Stimulated activated CD8-positive, alpha-beta memory T cell treated with anti-CD3 and anti-CD28 coated beads, Interleukin-12 subunit alpha, Interleukin-12 subunit beta, amount 100 ng/mL, for 24 hours (primary cell): ENCODE results near the gene NHSL1.

ENCODE experiments used
- DNase-seq: peaks from one replicate; pipeline ENCODE4 v3.0.0-alpha.2; 2020; ENCODE audit errors: extremely low read depth

The NHSL1 gene

GRCh38 chr6:138456401-138456790 is 42.9 kb downstream of the NHSL1 start:
- DNase-seq: no peak

DNA sequence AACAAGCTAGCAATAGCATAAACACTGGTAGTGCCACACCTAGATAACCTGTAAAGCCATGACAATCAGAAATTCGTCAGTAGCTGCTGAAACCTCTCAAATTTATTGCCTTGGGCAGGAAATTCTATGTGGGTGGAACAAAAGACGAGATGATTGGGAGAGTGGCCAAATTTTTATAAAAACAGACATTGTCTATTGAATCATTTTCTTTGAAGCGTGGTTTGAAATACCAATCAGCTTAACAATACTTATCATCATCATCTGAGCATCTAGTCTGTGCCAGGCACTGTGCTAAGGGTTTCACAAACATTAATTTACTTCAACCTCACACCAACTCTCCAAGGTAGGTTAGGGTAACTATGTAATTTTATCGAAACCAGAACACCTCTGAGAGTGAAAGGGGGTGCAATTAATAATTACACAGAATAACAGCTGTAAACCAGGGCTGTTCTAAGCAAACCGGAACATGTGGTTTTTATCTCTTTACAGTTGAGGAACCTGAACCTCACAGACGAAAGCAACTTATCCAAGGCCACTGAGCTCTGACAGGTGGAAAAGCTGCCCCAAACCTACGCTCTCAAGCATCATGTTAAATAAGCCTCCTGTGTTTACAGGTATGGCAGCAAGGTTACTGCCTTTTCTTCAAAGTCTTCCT is 43.4 kb downstream of the NHSL1 start:
- no peak for DNase-seq

DNA sequence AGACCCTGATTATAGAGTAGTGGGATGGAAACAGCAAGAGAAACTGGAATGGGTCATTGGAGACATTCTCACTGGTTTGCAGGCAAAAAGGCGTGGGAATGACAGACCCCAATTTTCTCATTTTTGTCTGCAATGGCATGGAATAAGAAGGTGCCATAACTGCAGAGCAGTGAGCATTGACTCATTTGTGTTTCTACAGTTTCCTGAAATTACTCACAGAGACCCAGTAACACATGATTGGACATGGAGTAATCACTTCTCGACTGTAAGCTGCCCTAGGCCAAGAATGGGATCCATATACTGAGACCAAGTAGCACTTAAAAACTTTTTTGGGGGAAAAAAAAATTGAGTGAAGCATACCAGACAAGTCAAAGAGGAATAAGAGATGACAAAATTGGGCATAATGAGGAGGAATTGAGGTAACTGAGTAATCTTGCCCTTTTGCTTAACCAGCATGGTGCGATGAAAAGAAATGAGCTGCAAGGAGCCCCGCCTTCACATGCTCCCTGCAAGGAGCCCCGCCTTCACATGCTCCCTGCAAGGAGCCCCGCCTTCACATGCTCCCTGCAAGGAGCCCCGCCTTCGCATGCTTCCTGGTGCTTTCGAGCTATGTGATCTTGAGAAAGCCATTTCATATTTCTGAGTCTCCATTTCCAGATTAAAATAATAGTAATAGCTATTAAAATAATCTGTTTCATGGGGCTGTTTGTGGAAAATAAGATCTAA is 44.1 kb downstream of the NHSL1 start:
- DNase-seq: peak; percentile 5

DNA sequence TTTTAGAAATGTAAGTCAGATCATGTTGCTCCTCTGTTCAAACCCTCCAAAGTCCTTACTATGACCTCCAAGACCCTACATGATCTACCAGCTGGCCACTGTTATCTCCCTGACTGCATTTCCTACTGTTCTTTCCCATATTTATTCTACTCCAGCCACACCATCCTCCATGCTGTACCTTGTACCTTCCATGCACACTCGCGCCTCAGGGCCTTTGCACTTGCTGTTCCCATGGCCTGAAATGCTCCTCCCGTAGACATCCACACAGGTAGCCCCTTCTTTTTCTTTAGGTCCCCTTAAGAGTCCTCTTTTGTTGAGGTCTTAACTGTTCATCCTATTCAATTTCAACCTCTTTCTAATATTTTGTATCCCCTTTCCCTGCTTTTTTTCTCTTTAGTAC is 48.3 kb downstream of the NHSL1 start:
- DNase-seq: no peak

DNA sequence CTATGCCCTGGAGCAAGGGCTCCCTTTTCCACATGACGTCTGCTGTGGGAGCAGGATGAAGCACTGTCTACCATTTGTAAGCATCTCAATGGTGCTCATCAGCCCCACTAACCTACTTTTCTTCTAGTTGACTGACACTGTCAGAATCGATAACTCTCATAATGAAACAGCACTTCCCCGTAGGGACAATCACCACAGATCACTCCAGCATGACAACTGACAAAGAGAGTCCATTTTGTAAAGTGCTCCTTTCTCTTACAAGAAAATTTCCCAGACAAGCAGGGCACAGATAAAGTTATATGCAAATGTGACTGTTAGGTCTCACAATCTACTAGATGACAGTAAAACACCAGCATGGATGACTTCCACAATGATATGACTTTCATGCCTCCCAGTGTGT is 48.8 kb downstream of the NHSL1 start:
- DNase-seq: no peak

- DNase-seq: no peak
Observed at GRCh38 chr6:138446821-138447220, 52.5 kb downstream of the NHSL1 start.

DNA sequence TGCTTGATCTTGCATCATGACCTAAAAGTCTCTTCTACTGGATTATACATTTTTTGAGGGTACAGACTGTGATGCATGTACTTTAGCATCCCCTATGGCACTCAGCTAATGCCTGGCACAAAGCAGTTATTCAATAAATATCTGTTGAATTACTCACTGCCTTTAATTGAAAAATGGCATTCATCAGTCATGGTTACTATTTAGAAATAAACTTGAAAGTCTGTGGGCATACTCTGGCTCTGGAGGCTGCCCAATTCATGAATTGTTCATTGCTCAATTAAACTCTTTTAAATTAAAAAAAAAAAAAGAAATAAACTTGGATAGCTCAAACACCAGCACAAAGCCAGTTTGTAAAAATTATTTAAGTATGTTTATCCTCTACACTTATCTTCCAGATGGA is 55.3 kb downstream of the NHSL1 start:
- no peak for DNase-seq

DNA sequence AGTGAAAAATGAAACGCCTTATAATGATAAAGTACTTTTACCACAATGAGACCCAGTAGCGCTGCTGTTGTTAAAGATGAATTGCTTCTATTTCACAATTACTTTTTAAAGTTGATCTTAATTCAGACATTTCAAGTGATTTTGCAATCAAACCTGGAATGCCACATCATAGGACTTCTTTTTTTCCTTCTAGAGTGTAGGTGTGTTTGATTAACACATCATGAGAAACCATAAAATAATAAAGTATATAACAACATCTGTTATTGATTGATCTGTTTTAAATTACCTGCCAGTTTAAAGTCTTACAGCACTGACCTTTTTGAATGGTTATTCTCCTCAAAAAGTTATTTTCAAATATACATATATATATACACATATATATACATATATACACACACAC is 56.6 kb downstream of the NHSL1 start:
- no peak for DNase-seq

DNA sequence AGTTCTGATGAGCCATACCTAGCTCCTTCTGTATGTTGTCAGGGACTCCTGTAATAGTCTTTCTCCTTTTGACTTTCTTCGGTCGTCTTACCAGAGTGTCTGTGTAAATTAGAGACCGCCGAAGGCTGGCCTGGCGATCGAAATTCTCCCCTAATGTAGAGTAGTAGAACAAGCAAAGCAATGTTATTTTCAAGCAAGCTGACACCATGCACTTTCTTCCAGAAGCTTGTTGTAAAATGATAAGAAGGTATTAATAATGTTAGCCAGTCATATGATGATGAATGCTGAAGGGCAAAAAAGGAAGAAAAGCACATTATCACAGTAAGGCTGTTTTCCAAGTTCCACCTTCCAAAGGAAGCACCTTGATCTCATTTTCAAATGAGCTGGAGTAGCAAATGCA is 57.3 kb downstream of the NHSL1 start:
- no peak for DNase-seq

DNA sequence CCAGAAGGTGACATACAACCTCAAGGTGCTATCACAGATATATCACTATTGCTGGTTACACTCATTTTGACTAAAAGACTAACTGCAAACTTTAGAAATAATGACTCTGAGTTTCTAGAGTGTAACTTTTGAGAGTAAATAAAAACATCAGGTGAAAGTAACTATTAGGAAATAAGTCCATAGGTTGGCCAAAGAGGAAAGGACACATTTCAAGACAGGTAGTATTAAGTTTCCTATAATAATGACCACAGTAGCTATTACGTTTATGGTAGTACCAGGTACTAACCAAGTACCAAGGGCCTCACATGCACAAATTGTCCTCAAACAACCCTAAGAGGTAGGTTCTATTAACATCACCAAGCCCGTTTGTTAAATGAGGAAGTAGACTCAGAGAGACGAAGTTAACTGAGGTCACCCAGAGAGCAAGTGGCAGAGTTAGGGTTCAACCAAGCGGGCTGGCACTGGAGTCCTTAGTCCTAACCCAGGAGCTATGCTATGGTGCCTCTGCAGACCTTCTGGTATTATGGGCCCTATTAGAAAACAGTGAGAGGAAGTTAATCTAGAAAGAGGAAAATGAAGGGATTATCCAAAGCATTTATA is 58.4 kb downstream of the NHSL1 start:
- no peak for DNase-seq

GRCh38 chr6:138440296-138440695 is 59.0 kb downstream of the NHSL1 start:
- DNase-seq: no peak

GRCh38 chr6:138439546-138439945 is 59.7 kb downstream of the NHSL1 start:
- no peak for DNase-seq

GRCh38 chr6:138434925-138435324 is 64.4 kb downstream of the NHSL1 start:
- DNase-seq: no peak

- no peak for DNase-seq
Observed at GRCh38 chr6:138434096-138434495, 65.2 kb downstream of the NHSL1 start.

DNA sequence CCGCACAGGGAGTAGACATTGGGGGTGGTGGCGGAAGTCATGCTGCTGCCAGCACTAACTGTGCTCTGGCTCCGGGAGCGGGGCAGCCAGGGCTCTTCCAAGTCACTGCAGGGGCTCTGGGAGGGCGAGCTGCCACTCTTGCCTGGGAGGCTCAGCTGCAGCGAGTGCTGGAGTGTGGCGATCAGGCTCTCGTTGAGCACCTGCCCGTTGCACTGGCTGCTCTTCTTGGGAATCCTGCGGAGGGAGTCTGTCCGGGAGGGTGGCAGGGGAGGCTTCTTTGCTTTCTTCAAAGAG is 67.3 kb downstream of the NHSL1 start:
- no peak for DNase-seq

GRCh38 chr6:138431256-138432062 is 67.8 kb downstream of the NHSL1 start:
- no peak for DNase-seq

DNA sequence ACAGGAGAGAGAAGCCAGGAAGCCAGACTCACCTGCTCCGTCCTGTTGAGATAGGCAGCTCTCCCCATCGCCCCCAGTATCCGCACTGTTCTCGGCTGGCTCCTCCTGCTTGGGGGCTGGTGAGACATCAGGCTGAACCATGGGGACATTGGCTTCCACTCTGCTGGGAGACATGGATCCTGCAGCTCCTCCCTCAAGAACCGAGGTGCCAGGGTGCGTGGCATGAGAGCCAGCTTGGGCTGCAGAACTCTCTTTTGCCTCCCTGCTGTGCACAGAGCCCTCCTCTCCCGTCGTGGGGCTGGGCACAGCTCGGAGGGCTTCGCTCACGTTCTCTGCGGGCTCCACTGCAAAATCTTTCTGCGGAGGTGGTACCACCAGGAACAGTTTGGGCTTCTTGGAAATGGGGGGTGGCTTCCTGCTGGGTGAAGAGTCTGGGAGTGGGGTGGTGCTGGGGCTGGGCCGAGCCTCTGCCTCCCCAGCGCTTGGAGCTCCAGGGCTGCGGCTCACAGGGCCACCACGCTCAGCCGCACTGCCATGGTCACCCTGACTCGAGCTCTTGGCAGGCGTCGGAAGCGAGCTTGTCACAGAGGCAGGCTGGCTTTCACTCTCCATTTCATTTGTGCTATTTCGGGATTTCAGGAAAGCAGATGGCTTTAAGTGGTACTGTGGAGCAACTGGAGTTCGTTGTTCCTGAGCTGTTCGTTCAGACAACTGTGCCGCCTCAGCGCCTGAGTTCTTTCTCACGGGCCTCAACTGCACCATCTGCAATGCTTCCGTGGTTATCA is 68.7 kb downstream of the NHSL1 start:
- DNase-seq: no peak

DNA sequence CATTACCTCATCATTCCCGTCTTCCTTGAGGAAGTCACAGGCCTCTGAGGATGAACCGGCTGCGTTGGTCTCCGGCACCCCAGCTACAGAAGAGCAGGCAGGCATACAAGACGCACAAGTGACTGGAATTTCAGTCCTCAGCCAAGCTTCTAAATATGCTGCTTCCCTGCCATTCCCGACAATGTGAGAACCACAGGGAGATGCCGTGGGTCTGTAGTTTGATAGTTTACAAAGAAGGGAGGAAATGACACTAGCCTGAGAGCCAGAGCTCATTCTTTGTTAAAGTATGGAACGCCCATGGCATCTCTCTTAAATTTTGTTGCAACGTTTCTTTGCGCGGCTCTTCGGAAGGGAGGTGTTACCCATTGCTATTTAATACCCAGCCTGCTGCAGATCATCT is 69.5 kb downstream of the NHSL1 start:
- DNase-seq: no peak

GRCh38 chr6:138428944-138429598 is 70.2 kb downstream of the NHSL1 start:
- no peak for DNase-seq

DNA sequence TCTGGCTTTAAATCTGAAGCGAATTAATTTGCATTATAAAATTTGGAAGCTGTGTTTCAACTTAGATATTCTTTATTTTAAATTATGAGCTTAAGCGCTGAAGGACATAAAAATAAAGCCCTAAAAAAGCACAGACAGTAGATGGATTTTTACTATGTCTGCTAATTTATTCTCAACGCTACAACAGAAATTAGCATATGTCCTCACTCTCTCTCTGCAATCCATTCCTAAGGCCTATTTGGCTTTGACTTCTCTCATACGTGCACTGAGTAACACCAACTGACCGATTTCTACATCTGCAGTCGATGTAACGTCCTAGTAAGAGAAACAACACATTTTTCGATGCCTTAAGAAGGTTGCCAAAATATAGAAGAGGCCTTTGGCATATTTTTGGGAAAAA is 71.6 kb downstream of the NHSL1 start:
- DNase-seq: no peak

DNA sequence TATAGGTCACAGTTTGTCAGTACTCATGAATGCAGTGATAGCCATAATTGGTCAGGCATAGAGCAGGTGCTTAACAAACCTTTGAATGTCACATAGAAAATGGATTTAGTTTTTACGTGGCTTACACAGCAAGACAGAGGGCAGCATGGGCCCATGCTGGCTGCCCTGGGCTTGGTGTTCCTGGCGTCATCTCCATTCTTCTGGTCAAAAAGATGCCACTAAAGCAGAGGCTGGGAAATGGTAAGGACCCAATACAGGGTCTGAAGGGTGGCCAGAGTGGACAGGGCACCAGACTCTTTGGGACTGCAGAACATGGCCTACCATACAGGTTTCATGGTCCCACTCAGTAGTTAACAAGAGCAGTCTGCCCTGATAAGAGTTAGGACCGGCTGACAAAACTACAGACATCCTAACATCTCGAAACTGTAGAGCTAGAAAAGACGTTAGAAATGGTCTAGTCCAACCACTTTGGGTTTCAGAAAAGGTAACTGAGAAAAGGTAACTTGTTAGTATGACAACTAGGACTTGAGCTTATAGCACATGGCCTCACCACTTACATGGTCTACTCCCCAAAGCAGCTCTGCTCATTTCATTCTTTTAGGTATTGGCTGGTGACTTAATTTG is 72.7 kb downstream of the NHSL1 start:
- no peak for DNase-seq
